Left lung (tissue), 14 donors: ENCODE results near the gene NPAS4. TPM values are rescaled to one million over a fixed set of nuclear protein-coding genes. Genes with fewer than 3 reads are reported as not detected.
"Not testable (repeated sequence)": the region's sequence is repeated elsewhere in the genome, so short reads cannot be mapped to it uniquely, and the experiment has no call there.

Source experiments
- ATAC-seq: fragments of 200-7000 bp; cut with Tn5 transposase; one replicate; pipeline ENCODE4 v1.9.1; 2020; ENCODE audit warnings: moderate library complexity
- DNase-seq, 4 donors: peaks; one replicate each; pipeline ENCODE4 v3.0.0-alpha.2; 2013 to 2020
- H3K27ac ChIP-seq, 2 donors: fragments of 200-600 bp; sonication (generic) in 1 of 2; one replicate each; pipeline versions ENCODE4 v1.5.0 to v1.8.0; 2020 to 2021
- H3K27me3 ChIP-seq, 2 donors: fragments of 200-600 bp; sonication (generic) in 1 of 2; one replicate each; pipeline versions ENCODE4 v1.5.0 to v1.8.0; 2020 to 2021
- H3K36me3 ChIP-seq, 2 donors: fragments of 200-600 bp; sonication (generic) in 1 of 2; one replicate each; pipeline versions ENCODE4 v1.5.0 to v1.8.0; 2020 to 2021
- H3K4me1 ChIP-seq, 2 donors: fragments of 200-600 bp; one replicate each; pipeline ENCODE4 v1.8.0; 2021
- H3K4me3 ChIP-seq, 2 donors: fragments of 200-600 bp; sonication (generic) in 1 of 2; one replicate each; pipeline versions ENCODE4 v1.5.0 to v1.8.0; 2020 to 2021; ENCODE audit warnings: mild to moderate bottlenecking in 1 of 2
- H3K9me3 ChIP-seq, 2 donors: fragments of 200-600 bp; sonication (generic) in 1 of 2; one replicate each; pipeline versions ENCODE4 v1.5.0 to v1.8.0; 2020 to 2021
- intact Hi-C, 2 donors: fragments of 100-400 bp; cut with DNase I; formaldehyde crosslinking; loops; one replicate each; pipeline versions ENCODE4 v1.11.2 to v1.14.2; 2022
- long read RNA-seq, 12 donors: library from polyadenylated mRNA in 2 of 12; unstranded in 2 of 12; transcript quantifications; one replicate each; pipeline ENCODE4 v2.0.0 and lab custom pipeline, GENCODE V29; 2019 to 2026
- polyA plus RNA-seq, 6 donors: library from polyadenylated mRNA; unstranded; fragments of 120-200 nt; gene quantifications; one replicate each; pipeline ENCODE4 v1.2.1, GENCODE V29; 2013; ENCODE audit not compliant: insufficient read length in 6 of 6
- total RNA-seq, 2 donors: library from RNA; stranded (reverse); fragmentation: NEBNext Ultra II Directional; extraction: Animal tissue kit (Norgen Biotek cat#: 25700); gene quantifications; one replicate each; pipeline ENCODE4 v1.2.1, GENCODE V29; 2021
- TF ChIP-seq, protein P1 (sequence below), 2 donors: fragments of 200-600 bp; sonication (generic) in 1 of 2; IDR thresholded peaks; one replicate each; pipeline versions ENCODE4 v1.5.0 to v1.8.0; 2021; ENCODE audit warnings: antibody characterized with exemption in 2 of 2
- donor health status: DM: no; HTN: yes; CAD: no.
- donor health status: DM: no; HTN: no; CAD: no.

NPAS4 gene
- under 1 TPM in 1 of 2 donors, not detected in 1; 0.64 TPM for total RNA-seq
- polyA plus RNA-seq = under 1 TPM; 0.06 to 0.53 (median 0.20) TPM
- long read RNA-seq, donor 1 = 0 reads
- long read RNA-seq, donor 2 = 0 reads
- long read RNA-seq, donor 3 = 0 reads
- long read RNA-seq, donor 4 = 0 reads
- long read RNA-seq, donor 5 = 0 reads
- long read RNA-seq, donor 6 = 0 reads
- long read RNA-seq, donor 7 = 0 reads
- long read RNA-seq, donor 8 = 0 reads
- long read RNA-seq, donor 9 = 0 reads
- long read RNA-seq, donor 10 = 0 reads
- long read RNA-seq, donor 11 = 0 reads
- long read RNA-seq, donor 12 = 0 reads

DNA sequence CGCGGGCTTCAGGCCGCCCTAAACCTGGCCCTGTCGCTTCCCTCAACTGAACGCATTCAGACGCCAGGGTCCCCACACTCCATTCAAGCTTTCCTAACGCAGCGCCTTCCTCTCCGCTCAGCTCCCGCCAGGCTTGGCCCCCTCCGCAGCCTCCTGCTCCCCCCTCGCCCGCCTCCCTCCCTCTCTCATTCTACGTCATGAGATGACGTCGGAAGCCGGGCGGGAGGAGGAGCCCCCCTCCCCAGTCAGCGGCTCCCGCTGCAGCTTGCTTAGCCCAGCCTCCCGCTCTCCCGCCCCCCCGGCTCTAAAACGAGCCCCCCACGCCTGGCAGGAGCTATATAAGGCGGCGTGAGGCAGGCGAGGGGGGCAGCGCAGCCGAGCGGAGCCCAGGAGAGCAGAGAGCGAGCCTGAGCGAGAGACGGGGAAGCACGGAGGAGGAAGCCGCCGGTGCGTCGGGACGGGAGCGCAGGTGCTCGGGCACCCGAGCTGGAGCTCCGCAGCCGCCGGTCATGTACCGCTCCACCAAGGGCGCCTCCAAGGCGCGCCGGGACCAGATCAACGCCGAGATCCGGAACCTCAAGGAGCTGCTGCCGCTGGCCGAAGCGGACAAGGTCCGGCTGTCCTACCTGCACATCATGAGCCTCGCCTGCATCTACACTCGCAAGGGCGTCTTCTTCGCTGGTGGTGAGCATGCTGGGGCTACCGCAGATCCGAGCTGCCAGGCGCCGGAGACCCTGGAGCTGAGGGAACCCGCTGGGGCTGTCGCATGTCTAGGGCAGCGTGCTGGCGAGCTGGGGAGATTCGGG lies at the start of gene NPAS4:
Gene NPAS4 (plus strand): TSS at position 365 of the 806 bp plus-strand sequence. CDS start 145 bp downstream, at position 510.
- no peaks in the 10 kb centered on the region for H3K36me3 ChIP-seq
- H3K27me3 ChIP-seq = peaks cover 13 to 53% of the 10 kb centered on the region in 2 donors
- no peak within 1 kb of the TSS for H3K27ac ChIP-seq
- no peaks in the 10 kb centered on the region for H3K9me3 ChIP-seq
- intact Hi-C loops = no loop called here
- H3K4me1 ChIP-seq = peaks cover 0 to 4% of the 10 kb centered on the region in 2 donors
- DNase-seq (no peak), ATAC-seq (no peak)
- TF ChIP-seq, protein P1, sequence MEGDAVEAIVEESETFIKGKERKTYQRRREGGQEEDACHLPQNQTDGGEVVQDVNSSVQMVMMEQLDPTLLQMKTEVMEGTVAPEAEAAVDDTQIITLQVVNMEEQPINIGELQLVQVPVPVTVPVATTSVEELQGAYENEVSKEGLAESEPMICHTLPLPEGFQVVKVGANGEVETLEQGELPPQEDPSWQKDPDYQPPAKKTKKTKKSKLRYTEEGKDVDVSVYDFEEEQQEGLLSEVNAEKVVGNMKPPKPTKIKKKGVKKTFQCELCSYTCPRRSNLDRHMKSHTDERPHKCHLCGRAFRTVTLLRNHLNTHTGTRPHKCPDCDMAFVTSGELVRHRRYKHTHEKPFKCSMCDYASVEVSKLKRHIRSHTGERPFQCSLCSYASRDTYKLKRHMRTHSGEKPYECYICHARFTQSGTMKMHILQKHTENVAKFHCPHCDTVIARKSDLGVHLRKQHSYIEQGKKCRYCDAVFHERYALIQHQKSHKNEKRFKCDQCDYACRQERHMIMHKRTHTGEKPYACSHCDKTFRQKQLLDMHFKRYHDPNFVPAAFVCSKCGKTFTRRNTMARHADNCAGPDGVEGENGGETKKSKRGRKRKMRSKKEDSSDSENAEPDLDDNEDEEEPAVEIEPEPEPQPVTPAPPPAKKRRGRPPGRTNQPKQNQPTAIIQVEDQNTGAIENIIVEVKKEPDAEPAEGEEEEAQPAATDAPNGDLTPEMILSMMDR (IDR thresholded peaks at IDR 0.05) = no peak
- H3K4me3 ChIP-seq = no peak within 1 kb of the TSS

DNA sequence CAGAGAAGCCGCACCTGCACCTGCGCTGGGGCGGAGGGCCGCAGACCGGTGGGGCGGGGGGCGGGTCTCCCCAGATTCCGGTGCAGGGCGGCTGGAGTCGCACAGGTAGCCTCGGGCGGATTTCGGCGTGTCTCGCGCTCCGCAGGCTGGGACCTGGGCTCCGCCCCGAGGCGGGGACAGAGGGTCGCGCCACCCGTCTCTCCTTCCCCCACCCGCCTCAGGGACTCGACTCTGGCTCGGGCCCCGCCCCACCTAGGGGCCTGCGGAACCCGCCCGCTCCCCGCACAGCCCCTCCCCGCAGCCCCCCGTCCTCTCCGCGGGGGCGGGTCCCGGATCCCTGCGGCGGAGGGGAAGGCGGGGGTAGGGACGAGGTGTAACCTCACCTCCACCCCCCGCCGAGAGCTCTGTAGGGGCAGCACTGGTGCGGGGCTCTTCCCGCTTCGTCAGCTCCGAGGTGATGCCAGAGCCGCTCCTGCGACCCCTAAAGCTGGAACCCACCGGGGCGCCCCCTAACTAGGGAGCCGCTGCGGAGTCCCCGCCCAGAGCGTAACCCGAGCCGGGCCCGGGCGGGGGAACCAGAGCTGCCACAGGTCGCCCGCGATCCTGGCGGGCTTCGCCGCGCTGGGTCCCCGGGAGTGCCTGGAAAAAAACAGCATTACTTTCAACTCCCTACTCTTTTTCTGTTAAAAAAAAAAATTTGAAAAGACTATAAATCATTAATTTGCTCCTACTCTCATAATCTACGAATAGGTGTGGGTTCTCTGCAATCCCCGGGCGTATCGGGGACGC lies 49.0 kb upstream of the NPAS4 start, which contains the start of gene SLC29A2:
Gene SLC29A2 (minus strand): TSS at position 134 of the 789 bp plus-strand sequence. CDS start 169 bp downstream, outside the sequence.
- Histone ChIP-seq H3K9me3 (no peaks in the 10 kb centered on the region), H3K27ac (peak within 1 kb of the TSS; percentile 82 to 83), H3K4me1 (peaks cover 5 to 20% of the 10 kb centered on the region in 2 donors), H3K27me3 (peaks cover 0 to 55% of the 10 kb centered on the region in 2 donors), H3K4me3 (peak within 1 kb of the TSS; percentile 65 to 66), H3K36me3 (peaks cover 0 to 5% of the 10 kb centered on the region in 2 donors)
- TF ChIP-seq, protein P1 (IDR thresholded peaks at IDR 0.05) = no peak
- ATAC-seq (peak; percentile 93), DNase-seq (peak; percentile 46 to 95 (median 84))
- intact Hi-C loops = no loop called here

DNA sequence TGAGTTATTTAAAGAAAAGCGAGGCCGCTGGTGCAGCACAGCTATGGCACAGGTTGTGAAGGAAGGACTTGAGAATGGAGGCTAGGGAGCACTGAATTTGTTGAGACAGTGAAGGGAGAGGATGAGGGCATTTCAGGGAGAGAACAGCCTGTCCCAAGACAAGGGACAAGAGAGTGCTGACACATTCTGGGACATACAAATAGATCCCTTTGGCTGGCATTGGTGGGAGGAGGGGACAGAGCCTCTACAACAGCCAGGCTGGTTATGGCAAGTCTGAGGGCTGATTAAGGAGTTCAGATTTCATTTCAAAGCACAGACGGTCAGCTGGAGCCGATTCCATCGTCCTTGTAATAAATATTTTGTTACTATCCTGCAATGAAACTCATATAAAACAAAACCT lies 47.6 kb upstream of the NPAS4 start:
- Histone ChIP-seq H3K4me3 (no peak overlapping the region), H3K4me1 (peaks cover 5 to 20% of the 10 kb centered on the region in 2 donors), H3K27ac (no peak overlapping the region), H3K9me3 (no peaks in the 10 kb centered on the region), H3K36me3 (peaks cover 0 to 5% of the 10 kb centered on the region in 2 donors), H3K27me3 (peaks cover 0 to 64% of the 10 kb centered on the region in 2 donors)
- DNase-seq = no peak
- TF ChIP-seq, protein P1 (IDR thresholded peaks at IDR 0.05) = no peak
- ATAC-seq = no peak
- intact Hi-C loops = no loop called here

DNA sequence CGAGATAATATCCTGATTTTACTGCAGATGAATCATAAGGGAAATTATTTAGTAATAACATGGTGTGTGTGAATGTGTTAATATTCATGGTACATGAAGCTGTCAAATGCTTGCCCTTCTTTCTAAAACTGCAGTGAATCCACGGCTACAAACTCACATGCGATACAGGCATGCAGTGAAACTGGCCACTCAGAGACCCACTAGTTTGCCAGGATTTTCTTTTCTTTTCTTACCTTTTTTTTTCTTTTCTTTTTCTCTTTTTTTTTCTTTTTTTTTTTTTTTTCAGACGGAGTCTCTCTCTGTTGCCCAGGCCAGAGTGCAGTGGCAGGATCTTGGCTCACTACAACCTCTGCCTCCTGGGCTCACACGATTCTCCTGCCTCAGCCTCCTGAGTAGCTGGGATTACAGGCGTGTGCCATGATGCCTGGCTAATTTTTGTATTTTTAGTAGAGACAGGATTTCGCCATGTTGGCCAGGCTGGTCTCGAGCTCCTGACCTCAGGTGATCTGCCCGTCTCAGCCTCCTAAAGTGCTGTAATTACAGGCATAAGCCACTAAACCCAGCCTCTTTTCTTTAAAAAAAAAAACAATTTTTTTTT lies 47.0 kb upstream of the NPAS4 start:
- H3K9me3 ChIP-seq, H3K27ac ChIP-seq, intact Hi-C loops: not testable (repeated sequence)

DNA sequence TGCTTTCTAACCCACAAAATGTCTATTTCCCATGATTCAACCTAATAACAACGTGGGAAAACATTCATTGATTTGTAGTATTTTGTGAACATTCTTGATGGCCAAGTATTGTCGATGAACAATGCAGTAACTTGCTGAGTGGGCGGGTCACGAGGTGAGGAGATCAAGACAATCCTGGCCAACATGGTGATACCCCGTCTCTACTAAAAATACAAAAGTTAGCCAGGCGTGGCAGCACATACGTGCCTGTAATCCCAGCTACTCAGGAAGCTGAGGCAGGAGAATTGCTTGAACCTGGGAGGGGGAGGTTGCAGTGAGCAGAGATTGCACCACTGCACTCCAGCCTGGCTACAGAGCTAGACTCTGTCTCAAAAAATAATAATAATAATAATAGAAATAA lies 40.6 kb upstream of the NPAS4 start:
- DNase-seq, H3K36me3 ChIP-seq, H3K4me3 ChIP-seq, H3K9me3 ChIP-seq, ATAC-seq, H3K27ac ChIP-seq, H3K4me1 ChIP-seq: not testable (repeated sequence)
- intact Hi-C loops = loop anchor here in 1 of 2 donors (10.0 kb wide), 1 partner anchor 65 kb away; the partner anchor contains the start of gene CD248
- peaks cover 0 to 24% of the 10 kb centered on the region in 2 donors for H3K27me3 ChIP-seq

More for the DNA sequence above, 47.0 kb upstream of the NPAS4 start:
- not testable (repeated sequence) for H3K36me3 ChIP-seq, H3K4me3 ChIP-seq, DNase-seq, ATAC-seq
- Histone ChIP-seq H3K27me3 (peaks cover 0 to 60% of the 10 kb centered on the region in 2 donors), H3K4me1 (peaks cover 5 to 20% of the 10 kb centered on the region in 2 donors)

DNA sequence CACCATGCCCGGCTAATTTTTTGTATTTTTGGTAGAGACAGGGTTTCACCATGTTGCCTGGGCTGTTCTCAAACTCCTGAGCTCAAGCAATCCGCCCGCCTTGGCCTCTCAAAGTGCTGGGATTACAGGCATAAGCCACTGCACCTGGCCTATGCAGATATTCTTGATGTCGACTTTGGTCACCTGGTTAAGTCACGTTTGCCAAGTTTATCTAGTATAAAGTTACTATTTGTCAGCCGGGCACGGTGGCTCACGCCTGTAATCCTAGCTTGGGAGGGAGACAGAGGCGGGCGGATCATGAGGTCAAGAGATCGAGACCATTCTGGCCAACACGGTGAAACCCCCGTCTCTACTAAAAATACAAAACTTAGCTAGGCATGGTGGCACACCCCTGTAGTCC lies 36.5 kb upstream of the NPAS4 start:
- not testable (repeated sequence) for ATAC-seq, H3K4me3 ChIP-seq, H3K27ac ChIP-seq, H3K27me3 ChIP-seq, H3K36me3 ChIP-seq, H3K9me3 ChIP-seq, DNase-seq, H3K4me1 ChIP-seq
- intact Hi-C loops = loop anchor here in 1 of 2 donors (10.0 kb wide), 1 partner anchor 70 kb away; the partner anchor contains the start of gene CD248
